C4-2B (cell line): ENCODE results near the gene HCST.
"Not testable (repeated sequence)": the region's sequence is repeated elsewhere in the genome, so short reads cannot be mapped to it uniquely, and the experiment has no call there.

ENCODE experiments used
- H3K27ac ChIP-seq: fragments of 450-650 bp; 2 replicates; pipeline ENCODE4 v1.5.1; 2017
- CTCF ChIP-seq: fragments of 450-650 bp; conservative IDR thresholded peaks from 2 replicates; pipeline ENCODE4 v1.5.1; 2017; ENCODE audit warnings: mild to moderate bottlenecking
- ZFX ChIP-seq: fragments of 450-650 bp; IDR thresholded peaks from 2 replicates; pipeline ENCODE4 v1.6.1; 2017

HCST gene

GRCh38 chr19:35905178-35905727 is 2.9 kb downstream of the HCST start:
- H3K27ac ChIP-seq = no peak overlapping the region
- no peak for TF ChIP-seq ZFX
- TF ChIP-seq CTCF = no peak

DNA sequence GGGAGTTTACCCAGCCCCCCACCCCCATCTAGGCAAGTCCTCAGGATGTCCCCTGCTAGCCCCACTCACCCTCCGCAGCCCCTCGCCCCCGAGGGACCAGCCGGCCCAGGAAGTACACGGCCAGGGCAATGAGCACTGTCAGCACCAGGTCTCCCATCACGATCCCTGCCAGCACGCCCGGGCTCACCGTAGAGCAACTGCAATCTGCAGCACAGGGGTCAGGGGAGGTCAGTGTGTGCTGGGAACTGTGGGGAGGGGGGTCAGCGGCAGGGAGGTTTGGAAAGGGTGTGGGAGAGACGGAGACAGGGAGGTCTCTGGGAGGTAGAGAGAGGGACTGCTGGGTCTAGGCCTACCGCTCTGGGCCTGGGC is 5.0 kb downstream of the HCST start:
- no peak overlapping the region for H3K27ac ChIP-seq

DNA sequence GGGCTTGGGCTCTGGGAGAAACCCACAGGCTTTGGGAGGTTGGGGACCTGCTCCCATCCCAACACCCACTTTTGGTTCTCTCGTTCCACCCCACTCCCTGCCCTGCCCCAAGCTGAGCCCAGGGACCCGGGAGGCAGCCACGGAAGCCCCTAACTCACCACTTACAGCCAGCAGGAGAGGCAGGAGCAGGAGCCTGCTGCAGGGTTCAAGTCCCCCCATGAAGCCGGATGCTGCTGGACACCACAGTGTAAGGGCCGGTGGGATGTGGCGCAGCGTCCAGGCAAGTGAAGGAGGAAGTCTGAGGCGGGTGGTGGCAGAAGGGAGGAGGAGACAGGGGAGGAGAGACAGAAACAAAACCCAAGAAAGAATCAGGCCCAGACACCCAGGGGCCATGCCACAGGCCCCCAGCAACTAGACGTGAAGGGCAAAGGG is 5.7 kb downstream of the HCST start, which contains the start of gene TYROBP:
TYROBP (minus strand) TSS at position 286 of the 432 bp plus-strand sequence; CDS start at position 219, 67 bp downstream.
- no peak within 1 kb of the TSS for H3K27ac ChIP-seq
- TF ChIP-seq CTCF (no peak), ZFX (no peak)

More for the DNA sequence above, 5.0 kb downstream of the HCST start:
- TF ChIP-seq ZFX = no peak
- no peak for TF ChIP-seq CTCF

DNA sequence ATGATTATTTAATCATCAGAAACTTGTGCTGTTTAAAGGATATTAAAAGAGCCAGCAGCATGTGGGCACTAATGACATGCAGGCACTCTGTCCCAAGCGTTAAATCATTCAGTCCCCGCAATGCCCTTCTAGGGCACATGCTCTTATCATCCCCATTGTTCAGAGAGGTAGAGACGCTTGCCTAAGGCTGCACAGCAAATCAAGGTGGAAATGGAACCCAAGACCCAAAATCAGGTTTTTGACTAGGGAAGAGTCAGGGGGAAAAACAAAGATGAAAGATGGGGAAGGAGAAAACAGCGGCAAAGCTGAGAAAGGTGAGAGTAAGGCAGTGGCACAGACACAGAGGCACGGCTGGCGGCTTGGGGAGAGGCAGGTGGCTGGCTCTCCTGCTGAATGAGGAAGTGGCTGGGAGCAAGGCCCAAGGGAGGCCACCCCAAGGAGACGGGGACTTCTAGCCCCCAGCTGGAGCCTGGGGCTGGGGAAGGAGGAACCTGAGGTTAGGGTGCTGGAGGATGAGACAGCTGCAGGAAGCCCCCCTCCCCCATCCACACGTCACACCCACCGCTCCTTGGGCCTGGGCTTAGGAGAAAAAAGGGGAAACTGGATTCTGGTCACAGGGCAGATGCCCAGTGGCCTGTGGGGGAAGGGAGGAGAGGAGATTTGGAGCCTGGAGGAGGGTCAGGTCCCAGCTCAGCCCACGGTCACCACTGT is 6.8 kb downstream of the HCST start:
- no peak overlapping the region for H3K27ac ChIP-seq

GRCh38 chr19:35909684-35910035 is 7.3 kb downstream of the HCST start:
- no peak overlapping the region for H3K27ac ChIP-seq

More for the DNA sequence above, 6.8 kb downstream of the HCST start:
- TF ChIP-seq ZFX (no peak), CTCF (no peak)

DNA sequence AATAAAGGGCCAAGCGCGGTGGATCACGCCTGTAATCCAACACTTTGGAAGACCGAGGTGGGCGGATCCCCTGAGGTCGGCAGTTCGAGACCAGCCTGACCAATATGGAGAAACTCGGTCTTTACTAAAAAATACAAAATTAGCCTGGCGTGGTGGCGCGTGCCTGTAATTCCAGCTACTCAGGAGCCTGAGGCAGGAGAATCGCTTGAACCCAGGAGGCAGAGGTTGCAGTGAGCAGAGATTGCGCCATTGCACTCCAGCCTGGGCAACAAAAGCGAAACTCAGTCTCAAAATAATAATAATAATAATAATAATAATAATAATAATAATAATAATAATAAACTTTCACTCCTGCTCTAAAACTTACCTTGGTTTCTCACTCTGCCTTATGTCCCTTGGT is 8.0 kb downstream of the HCST start:
- H3K27ac ChIP-seq = not testable (repeated sequence)

More at GRCh38 chr19:35909684-35910035, 7.3 kb downstream of the HCST start:
- no peak for TF ChIP-seq CTCF
- no peak for TF ChIP-seq ZFX

DNA sequence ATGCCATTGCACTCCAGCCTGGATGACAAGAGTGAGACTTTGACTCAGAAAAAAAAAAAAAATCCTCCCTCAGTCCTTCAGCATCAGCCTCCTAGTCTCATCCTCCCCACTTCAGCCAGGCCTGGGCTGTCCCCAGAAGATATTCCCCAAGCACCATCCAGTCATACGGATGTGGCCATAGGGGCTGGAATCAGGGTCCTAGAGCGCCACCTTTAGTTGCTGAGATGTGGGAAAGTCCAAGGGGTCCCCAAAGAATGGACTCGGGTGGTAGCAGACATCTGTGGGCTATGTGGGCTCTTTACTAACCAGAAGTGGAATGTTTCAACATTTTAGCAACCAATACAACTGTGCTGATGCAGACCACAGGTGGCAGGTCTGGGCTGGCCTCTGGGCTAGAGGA is 8.8 kb downstream of the HCST start:
- TF ChIP-seq ZFX (no peak), CTCF (no peak)
- no peak overlapping the region for H3K27ac ChIP-seq

GRCh38 chr19:35911790-35912189 is 9.5 kb downstream of the HCST start:
- TF ChIP-seq ZFX = no peak
- H3K27ac ChIP-seq = no peak overlapping the region
